Measurements from ENCODE around the gene RMI2.

DNA sequence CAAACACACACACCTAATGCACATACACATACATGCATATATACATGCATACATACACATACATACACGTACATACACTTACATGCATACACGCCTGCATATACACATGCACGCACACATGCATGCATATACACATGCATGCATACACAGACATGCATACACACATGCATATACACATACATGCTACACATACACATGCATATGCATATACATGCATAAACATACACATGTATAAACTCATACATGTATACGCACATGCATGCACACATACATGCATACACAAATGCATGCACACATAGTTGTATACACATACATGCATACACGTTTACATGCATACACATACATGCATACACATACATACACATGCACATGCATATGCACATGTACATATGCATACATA lies 23.6 kb upstream of the RMI2 start:
- TF ChIP-seq GATA2 (IDR thresholded peaks at IDR 0.05; ENCODE audit: low read depth, low read length) (no peak), GATA3 (IDR thresholded peaks at IDR 0.05; ENCODE audit: low read depth, low read length) (no peak)

Data from SH-SY5Y (cell line).